Measurements from ENCODE around the gene MS4A10.

MS4A10 gene

GRCh38 chr11:60766547-60766946 lies 18.6 kb upstream of the MS4A10 start:
- DNase-seq: no peak

GRCh38 chr11:60767388-60767811 lies 17.7 kb upstream of the MS4A10 start:
- no peak for DNase-seq

- DNase-seq: no peak
Measured at GRCh38 chr11:60768202-60768601, 16.9 kb upstream of the MS4A10 start.

- no peak for DNase-seq
Measured at GRCh38 chr11:60769273-60769672, 15.9 kb upstream of the MS4A10 start.

GRCh38 chr11:60769811-60770210 lies 15.3 kb upstream of the MS4A10 start:
- no peak for DNase-seq

- no peak for DNase-seq
Measured at GRCh38 chr11:60771146-60771545, 14.0 kb upstream of the MS4A10 start.

- DNase-seq: no peak
Measured at GRCh38 chr11:60771879-60772525, 13.1 kb upstream of the MS4A10 start.

- no peak for DNase-seq
Measured at GRCh38 chr11:60772666-60773065, 12.5 kb upstream of the MS4A10 start.

GRCh38 chr11:60774726-60775125 lies 10.4 kb upstream of the MS4A10 start:
- no peak for DNase-seq

GRCh38 chr11:60775420-60775961 lies 9.6 kb upstream of the MS4A10 start:
- peak; percentile 90 for DNase-seq

GRCh38 chr11:60776167-60776566 lies 9.0 kb upstream of the MS4A10 start:
- no peak for DNase-seq

- DNase-seq: no peak
Measured at GRCh38 chr11:60777106-60777505, 8.0 kb upstream of the MS4A10 start.

- DNase-seq: no peak
Measured at GRCh38 chr11:60777572-60777971, 7.6 kb upstream of the MS4A10 start.

- DNase-seq: no peak
Measured at GRCh38 chr11:60780065-60780464, 5.1 kb upstream of the MS4A10 start.

GRCh38 chr11:60780774-60781173 lies 4.4 kb upstream of the MS4A10 start:
- DNase-seq: no peak

- no peak for DNase-seq
Measured at GRCh38 chr11:60781286-60781980, 3.7 kb upstream of the MS4A10 start.

- no peak for DNase-seq
Measured at GRCh38 chr11:60781981-60782316, 3.2 kb upstream of the MS4A10 start.

GRCh38 chr11:60782393-60783140 lies 2.6 kb upstream of the MS4A10 start:
- no peak for DNase-seq

- DNase-seq: no peak
Measured at GRCh38 chr11:60783141-60783484, 2.0 kb upstream of the MS4A10 start.

- DNase-seq: no peak
Measured at GRCh38 chr11:60783911-60784310, 1.2 kb upstream of the MS4A10 start.

- peak; percentile 72 for DNase-seq
Measured at GRCh38 chr11:60785806-60786361, 751 bp downstream of the MS4A10 start.

- DNase-seq: no peak
Measured at GRCh38 chr11:60786811-60787567, 1.9 kb downstream of the MS4A10 start.
